Activated effector memory CD4-positive, alpha-beta T cell treated with anti-CD3 and anti-CD28 coated beads, Interleukin-2, amount 50 U/mL, for 16 hours (primary cell): ENCODE results near the gene GP1BA.
A peak's percentile ranks its signal among the peaks of the same experiment; 100 is the strongest.

Source experiments
- DNase-seq: peaks from one replicate; pipeline ENCODE4 v3.0.0-alpha.2; 2020

Gene GP1BA

DNA sequence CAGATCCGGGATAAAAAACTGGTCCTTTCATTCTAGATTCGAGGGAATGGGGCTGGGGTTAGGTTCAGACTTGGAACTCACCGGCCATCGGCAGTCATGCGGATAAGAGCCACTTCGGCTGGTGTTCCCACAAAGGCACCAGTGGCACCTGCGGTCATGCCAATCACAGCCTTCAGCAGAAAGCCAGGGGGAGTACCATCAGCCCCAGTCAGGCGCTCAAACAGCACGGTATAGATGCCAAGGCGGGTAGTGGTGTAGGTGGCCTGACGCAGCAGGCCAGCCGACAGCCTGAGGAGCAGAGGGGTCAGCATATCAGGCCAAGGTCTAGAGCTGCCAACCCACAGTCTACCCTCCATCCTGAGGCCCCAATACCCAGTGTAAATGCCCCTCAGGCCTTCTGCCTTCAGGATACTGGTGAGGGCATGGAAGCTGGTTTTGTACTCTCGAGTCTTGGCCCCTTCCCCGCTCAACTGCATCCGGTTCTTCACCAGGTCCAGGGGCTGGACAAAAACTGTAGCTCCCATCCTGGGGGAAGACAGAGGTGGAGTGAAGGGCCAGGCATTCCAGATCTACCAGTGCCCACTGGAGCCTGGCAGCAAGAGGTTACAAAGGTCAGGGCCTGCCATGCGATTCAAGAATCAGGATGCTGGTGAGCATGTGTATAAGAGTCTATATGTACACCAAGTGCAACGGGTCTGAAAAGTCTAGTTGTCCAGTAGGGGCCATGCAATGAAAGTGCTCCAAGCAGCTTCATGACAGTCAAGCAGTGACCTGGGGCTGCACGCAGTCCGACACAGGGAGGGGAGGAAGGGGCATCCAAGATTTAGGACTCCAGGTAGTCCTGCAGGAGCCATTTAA is 6.8 kb downstream of the GP1BA start:
- no peak for DNase-seq

DNA sequence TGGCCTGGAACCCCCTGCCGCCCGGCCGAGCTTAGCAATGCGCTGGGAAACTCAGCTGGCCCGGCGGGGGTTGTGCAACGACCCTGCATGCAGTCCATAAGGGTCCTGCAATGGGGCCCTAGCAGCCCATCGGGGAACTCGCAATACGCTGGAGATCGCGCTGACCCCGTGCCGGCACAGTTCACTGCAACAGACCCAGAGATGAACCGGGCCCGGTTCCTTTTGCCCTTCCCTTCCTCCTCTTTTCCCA is 7.4 kb downstream of the GP1BA start:
- DNase-seq = no peak

DNA sequence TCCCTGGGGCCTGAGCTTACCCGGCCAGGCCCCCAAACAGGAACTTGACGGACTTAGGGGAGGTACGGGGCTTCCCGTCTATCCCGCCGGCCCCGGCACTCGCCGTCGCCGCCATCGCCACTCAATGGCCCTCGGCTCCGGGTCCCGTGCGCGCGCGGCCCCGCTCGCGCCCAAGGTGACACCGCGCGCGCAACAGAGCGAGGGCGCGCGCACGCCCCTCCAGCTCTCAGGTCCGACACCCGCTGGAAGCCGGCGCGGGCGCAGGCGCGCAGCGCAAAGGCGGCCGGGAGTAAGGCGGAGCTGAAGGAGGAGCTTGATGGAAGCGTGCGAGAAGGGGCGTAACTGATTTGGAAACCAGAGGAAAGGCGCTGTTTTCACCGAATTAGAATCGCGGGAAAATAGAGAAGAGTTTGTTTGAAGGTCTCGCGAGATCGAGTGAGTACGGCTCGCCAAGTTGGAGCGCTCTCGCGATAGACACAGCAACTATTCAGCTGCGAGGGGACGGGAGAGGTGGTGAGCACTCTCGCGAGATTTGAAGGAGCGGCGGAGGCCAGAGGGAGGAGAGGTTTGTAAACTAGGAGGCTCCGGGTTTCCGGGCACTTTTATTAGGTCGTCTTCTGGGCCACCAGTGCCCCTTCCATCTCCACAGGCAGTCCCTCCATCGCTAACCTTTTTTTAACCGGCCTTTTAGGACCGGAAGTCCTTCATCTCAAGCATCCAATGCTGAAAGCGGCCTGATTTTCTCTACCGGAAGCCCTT is 7.9 kb downstream of the GP1BA start, which contains the start of the genes RNF167 and SLC25A11:
Gene RNF167, plus strand, starts transcription at position 473 of the 759 bp plus-strand sequence. CDS start 642 bp downstream, outside the sequence.
Gene SLC25A11, minus strand, starts transcription at position 251 of the 759 bp plus-strand sequence. Its CDS starts 136 bp downstream, at position 115.
- DNase-seq = peak; percentile 98

DNA sequence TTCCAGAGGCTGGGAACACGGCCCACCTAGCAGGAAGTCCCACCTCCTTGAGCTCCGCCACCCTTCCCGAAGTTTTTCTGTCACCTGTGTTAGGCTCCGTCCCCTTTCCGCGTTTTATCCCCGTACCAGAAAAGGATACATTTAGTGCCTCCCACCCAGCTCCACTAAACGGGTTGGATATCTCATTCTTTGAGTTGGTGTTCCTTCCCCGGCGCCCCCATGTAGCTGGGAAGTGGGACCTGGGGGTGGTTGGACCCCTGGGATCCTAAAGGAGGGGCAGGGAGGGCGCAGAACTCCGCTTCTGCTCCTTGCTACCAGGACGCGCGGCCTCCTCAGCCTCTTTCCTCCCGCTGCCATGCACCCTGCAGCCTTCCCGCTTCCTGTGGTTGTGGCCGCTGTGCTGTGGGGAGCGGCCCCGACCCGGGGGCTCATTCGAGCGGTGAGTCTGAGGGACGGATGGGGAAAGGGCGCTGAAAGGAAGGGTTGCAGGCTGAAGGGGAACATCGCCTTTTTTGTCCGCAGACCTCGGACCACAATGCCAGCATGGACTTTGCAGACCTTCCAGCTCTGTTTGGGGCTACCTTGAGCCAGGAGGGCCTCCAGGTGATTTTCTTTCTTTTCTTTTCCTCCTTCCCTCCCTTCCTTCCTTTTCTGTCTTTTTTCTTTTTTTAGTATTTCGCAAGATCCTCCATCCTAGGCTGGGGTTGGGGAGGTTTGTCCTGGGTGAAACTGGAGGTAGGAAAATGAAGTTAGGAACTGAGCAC is 8.7 kb downstream of the GP1BA start:
- peak; percentile 80 for DNase-seq

DNA sequence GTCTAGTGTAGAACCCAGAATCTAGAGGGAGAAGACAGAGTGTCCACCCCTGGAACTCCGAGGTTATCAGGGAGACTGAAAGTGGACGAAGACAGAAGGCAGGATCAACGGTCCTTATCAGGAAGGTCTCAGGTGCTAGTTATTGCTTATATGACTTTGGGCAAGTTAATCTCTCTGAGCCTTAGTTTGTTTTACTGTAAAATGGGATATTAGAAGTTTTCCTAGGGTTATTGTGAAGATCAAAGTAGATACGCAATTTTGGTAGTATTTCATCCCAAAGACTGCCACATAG is 9.2 kb downstream of the GP1BA start:
- DNase-seq = no peak

DNA sequence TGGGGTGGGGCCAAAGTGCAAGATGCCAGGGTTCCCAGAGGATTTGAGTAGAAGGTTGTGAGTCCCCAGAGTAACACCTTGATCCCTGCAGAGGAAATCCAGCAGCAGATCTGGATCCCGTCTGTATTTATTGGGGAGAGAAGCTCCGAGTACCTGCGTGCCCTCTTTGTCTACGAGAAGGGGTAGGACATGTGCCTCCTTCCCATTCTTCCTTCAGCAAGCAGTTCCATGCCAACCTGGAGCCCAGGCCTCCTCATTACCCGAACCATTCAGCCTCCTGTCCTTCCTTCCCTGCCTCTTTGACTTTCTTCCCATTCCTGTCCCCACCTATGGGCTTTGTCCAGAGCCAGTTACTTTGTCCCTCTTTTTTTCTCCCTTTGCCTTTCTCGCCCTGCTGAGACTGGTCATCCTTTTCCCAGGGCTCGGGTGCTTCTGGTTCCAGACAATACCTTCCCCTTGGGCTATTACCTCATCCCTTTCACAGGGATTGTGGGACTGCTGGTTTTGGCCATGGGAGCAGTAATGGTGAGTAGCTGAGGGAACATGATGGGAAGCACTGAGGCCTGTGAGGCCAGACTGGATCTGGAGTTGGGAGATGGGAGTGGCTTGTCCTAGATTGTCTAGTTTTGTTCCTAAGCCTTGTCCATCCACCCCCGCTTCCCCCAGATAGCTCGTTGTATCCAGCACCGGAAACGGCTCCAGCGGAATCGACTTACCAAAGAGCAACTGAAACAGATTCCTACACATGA is 10.9 kb downstream of the GP1BA start:
- no peak for DNase-seq

DNA sequence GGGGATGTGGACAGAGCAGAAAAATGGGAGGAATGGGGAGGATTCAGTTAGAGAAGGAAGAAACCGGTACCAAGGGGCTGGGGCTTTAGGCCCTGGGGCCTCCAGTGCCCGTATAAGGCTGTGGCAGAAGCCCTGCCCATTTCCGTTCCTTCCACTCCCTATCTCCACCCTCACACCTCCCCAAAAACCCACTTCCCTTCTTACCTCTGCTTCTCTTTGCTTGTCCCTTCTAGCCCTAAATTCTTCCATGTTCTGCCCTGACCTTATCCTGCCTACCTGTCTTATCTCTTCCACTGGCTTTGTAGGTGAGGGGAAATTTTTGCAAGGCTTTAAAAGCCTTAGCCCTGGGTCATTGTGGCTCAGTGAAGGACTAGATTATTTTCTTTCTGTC is 12.1 kb downstream of the GP1BA start:
- DNase-seq = peak; percentile 83

DNA sequence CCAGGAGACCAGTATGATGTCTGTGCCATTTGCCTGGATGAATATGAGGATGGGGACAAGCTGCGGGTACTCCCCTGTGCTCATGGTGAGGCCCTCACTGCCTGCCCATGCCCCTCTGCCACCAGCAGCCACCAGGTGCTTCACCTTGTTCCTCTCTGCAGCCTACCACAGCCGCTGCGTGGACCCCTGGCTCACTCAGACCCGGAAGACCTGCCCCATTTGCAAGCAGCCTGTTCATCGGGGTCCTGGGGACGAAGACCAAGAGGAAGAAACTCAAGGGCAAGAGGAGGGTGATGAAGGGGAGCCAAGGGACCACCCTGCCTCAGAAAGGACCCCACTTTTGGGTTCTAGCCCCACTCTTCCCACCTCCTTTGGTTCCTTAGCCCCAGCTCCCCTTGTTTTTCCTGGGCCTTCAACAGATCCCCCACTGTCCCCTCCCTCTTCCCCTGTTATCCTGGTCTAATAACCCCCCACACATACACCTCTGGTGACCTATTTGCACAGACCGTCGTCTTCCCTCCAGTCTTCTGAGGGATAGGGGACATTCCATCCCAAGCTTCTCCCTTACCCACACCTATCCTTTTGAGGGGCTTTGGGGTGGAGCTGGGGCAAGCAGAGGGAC is 12.6 kb downstream of the GP1BA start:
- peak; percentile 72 for DNase-seq

DNA sequence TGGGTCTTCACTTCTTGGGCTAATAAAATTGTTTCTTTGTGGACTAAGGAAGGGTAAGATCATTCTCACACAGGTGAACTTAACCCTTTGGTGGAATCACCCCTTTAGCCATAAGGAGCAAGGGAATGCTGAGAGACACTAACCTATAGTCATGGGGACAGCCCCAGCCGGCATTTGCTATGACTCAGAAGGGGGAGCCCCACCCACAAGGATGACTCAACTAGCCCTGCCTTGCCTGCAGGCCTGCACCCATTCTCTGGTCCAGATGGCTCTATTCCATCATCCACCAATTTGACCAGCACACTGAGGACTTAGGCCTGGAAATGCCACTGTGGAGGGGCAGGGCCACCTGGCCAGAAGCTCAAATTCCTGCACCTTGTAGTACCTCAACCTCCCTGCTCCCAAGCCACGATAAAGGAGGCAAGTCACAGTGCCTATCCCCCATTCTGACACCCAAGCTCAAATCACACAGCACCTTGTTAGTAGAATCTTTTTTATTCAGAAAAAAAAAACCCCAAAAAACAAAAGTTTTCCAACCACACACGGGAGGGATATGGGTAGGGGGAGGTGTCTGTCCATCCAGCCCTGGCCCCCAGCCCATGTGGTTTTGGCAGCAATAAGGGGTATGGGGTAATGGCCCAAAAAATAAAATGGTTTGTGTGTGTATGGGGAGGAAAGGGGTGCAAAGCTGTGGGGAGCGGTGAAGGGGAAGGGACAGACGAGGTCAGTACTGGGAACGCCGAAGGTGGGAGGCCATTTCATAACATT is 13.3 kb downstream of the GP1BA start:
- DNase-seq = peak; percentile 94

DNA sequence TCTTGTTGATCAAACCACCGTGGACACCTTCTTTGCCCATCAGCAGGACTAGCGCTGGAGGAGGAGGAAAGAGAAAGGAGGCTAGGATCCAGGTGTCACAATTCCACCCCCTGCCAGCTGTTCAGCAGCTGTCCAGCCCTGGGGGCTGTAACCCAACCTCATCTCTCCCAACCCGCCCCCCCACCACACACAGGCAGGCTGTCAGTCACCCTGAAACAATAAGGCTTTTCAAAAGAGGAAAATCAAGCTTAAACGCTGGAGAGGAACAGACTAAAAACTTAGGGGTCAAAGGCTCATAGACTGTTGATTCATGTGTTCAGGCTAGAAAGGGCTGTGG is 13.8 kb downstream of the GP1BA start:
- no peak for DNase-seq

DNA sequence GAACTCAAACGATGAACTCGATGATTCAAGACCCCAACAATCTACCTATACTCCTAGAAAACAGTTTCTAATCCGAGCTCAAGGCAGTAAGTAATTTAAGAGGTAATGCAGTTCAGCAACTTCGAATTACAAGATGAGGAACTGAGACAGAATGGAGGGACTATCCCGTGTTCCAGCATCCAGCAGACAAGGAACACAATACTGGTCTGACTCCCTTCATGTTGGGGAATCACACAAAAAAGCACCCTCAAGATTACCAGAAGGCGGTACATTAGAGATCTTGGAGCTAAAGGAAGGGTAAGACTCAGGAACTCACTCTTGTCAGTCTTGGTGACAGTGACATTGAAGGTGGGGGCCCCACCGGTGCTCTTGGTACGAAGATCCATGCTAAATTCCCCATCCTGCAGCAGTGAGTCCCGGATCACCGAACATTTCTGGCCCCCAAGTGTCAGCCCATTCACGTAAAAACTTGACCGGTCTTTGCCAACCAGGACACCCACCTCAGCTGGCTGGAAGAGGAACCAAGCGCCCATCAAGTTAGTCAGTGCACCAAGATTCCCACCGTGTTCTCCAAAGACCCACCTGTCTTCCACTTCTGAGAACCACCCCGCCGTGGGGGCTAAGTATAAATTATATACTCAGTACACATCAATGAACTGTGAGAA is 14.4 kb downstream of the GP1BA start:
- DNase-seq = peak; percentile 64

DNA sequence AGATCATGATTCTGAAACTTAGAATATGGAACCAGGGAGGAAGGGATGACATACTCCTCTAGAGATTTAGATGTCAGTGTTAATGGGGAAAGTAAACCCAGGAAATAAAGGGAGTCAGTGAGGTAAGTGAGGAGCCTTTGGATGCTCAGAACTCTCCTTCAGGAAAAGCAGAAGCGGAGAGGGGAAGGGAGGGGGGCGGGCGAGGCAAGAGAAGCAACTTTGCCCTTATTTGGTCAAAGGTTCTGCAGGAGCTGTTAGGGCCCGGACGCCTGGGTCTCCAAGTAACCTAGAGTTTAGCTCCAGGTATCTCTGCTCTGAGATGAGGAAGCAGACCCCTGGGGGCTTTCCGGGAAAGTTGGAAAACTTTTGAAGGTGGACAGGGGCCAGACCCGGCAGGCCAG is 14.9 kb downstream of the GP1BA start:
- DNase-seq = no peak

DNA sequence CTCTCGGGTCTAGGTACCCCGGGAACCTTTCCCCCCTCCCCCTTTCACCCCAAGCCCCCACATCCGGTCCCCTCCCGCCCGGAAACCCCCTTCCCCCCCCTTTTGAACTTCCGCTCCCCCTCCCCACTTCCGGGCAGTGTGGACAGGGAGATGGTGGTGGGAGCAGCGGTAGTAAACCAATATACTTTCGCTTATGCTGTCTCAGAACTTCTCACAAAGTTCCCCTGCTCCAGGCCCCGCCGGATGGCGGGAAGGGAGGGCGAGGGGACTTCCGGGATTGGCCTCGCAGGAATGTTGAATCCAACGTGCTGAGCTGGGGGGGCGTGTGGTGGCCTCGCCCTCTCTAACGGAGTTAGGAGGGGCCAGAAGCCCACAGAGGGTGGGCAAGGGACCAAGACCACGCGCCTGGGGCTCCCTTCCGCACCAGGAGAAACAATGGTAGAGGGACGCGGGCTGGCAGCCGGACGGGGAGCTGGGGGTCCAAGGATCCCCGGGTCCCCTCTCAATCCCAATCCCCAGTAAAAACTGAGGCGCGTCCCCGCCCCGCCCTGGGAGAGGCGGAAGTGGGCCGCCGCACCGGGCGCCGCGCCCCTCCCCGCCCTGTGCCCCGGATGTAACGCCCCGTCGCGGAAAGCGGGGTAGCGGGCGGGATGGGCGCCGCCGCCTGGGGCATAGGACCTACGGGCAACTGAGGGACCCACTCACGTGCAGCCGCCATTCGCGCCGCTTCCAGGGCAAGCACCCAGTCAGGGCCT is 15.5 kb downstream of the GP1BA start:
- peak; percentile 90 for DNase-seq

DNA sequence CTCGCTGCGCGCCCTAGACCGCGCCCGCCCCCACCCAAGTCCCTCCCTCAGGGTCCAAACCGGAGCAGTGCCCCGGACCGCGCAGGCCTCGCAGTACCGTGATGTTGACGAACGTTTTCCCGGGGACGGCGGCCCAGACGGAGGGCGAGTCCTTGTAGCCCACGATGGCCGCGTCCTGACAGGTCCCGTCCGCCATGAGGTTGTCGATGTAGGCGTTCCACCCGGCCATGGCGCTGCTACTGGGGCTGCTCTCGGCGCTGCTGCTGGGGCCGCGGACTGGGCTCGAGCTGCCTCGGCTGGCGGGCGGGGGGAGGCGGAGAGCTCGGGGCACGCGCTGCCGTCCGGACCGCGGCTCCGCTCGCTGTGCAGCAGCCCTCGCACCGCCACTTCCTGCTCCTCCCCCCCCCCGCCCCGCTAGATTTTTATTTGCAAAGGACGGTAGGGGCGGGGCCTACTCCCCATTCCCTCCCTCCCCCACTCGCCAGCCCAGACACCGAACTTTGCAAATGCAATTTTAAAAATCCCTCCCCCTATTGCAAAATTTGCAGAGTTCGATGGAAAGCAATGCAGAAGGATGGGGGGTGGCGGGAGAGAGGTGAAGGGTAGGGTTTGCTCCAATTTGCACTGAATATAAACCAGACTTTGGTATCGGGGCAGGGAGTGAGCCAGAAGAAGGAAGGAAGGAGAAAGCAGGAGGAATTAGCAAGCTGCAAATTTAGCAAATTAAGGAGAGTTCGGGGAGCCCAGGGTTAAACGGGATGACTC is 16.3 kb downstream of the GP1BA start, which contains the start of gene PFN1:
Gene PFN1, minus strand, starts transcription at position 365 of the 765 bp plus-strand sequence. Its CDS starts 136 bp downstream, at position 229.
- peak; percentile 96 for DNase-seq

DNA sequence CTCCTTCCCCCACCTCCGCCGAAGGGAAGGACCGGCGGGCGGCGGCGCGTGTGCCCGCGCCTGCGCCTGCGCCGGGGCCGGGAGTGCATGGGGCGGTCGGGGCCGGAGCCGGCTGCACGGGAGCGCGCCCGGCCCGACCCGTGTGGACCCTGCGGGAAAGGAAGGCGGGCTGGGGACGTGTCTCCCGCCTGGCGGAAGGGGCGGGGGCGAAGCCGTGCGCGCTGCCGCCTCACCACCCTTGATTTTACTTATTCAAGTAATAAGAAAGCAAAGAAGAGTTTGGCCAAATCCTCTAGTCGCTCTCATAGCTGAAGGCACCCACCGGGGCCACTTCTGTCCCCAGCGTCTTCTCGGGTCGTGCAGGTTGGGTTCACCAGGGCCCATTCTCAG is 16.8 kb downstream of the GP1BA start:
- peak; percentile 90 for DNase-seq

DNA sequence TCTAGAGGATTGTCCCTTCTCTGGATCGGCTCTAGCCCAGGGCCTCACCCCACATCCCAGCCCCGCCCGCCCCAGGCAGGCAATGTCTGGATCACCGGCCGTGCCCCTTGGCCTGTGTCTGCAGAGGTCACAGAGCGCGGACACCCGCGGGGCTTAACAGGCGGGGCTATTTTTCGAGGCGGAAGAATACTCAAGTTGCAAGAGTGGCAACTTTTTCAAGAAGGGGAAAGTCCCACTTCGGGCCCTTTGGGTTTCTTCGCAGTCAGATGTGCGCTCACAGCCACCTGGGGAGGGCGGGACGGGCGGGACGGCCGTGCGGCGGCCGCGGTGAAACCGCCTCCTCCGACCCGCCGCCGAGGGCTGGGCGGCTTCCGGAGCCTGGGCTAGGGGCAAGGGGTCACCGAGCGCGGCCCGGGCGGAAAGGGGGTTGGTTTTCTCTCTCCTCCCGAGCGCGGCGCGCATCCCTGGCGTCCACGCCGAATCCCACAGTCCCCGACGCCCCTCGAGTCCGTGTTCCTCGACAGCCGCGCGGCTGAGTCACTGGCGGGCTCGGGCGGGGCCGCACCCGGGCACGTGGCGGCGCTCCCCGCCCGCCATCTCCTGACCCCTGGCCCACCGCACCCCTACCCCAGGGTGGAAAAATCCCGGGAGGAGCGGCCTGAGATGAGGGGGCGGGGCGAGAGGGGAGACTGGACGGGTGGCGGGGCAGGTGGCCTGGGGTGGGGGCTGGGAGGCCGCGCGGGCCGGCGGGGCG is 17.4 kb downstream of the GP1BA start:
- DNase-seq = peak; percentile 89

DNA sequence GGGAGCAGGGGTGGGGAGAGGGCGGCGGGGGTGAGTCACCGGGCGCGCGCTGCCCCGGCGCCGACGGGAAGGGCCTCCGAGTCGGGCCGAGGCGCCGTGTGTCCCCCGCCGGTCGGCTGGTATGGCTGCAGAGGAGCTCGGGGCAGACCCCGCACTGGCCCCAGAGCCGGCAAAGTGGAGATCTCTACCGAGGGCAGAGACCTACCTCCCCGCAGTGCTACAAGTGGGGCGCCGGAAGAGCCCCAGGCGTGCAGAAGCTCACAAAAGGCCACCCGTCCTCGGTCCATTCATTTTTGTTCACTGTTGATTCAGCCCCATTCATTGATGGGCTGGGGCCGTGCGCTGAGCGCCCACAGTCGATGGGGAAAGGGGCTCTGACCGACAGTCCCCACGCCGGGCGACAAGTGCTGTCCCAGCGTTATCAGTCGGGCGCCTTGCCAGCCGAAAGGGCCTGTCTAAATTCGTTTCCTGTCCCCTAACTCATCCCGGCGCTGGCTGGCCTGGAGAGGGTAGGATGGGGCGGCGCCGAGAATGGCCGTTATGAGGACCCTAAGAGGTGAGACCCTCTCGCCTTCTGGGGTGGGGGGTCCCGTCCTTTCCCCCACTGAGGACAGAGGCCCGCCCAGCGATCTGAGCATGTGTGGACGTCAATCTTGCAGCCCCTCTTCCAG is 18.1 kb downstream of the GP1BA start:
- DNase-seq = peak; percentile 79

DNA sequence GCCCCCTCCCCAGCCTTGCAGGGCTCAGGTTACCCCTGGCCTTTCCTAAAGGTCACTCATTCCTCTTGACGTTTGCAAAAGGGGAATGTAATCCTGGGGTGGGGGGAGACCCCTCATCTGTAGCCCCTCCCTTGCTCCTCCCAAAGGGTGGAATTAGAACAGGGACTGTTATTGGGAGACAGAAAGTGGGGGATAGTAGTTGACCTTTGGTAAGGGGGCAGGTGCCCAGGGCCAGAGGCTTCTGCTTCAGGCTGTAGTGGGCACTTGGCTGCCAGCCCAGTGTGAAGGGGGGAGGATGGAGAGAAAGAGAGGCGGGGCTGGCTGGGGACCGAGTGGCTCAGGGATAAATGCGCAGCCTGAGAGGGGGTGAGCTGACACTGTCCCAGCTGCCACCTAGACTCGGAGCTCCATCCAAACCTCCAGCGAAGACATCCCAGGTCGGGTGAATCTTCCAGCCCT is 18.7 kb downstream of the GP1BA start, which contains the start of gene ENO3:
Gene ENO3, plus strand, starts transcription at position 374 of the 459 bp plus-strand sequence. CDS start 711 bp downstream, outside the sequence.
- peak; percentile 62 for DNase-seq
